ENCODE data around the gene TMEM229B. TPM values are rescaled to one million over a fixed set of nuclear protein-coding genes. Genes with fewer than 3 reads are reported as not detected.

TMEM229B gene
- total and polyA plus RNA-seq, 2 experiments from 2014 or later: 0.09 TPM

GRCh38 chr14:67421356-67422224 is 66.9 kb downstream of the TMEM229B start:
- Histone ChIP-seq H3K4me1 (ENCODE audit: low read depth) (peaks cover 3% of the 10 kb centered on the region), H3K27me3 (no peaks in the 10 kb centered on the region), H3K9me3 (ENCODE audit: low read depth) (no peaks in the 10 kb centered on the region), H3K36me3 (no peaks in the 10 kb centered on the region), H3K27ac (no peak overlapping the region), H3K4me3 (no peak overlapping the region)
- no peak for DNase-seq (ENCODE audit: low read depth in 1 of 2, low spot score in 1 of 2)
- TF ChIP-seq, protein P1, sequence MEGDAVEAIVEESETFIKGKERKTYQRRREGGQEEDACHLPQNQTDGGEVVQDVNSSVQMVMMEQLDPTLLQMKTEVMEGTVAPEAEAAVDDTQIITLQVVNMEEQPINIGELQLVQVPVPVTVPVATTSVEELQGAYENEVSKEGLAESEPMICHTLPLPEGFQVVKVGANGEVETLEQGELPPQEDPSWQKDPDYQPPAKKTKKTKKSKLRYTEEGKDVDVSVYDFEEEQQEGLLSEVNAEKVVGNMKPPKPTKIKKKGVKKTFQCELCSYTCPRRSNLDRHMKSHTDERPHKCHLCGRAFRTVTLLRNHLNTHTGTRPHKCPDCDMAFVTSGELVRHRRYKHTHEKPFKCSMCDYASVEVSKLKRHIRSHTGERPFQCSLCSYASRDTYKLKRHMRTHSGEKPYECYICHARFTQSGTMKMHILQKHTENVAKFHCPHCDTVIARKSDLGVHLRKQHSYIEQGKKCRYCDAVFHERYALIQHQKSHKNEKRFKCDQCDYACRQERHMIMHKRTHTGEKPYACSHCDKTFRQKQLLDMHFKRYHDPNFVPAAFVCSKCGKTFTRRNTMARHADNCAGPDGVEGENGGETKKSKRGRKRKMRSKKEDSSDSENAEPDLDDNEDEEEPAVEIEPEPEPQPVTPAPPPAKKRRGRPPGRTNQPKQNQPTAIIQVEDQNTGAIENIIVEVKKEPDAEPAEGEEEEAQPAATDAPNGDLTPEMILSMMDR (IDR thresholded peaks at IDR 0.05; ENCODE audit: low read depth, low read length): no peak

Other genes with a start within 250 kb of the TMEM229B start
- 31.8 and 36.6 TPM in 2 replicates for gene PALS1, start 247.3 kb downstream of the TMEM229B start, total RNA-seq
- gene PALS1, start 247.3 kb downstream of the TMEM229B start, polyA plus RNA-seq: 11.7 and 13.7 TPM in 2 replicates
- 69.0 and 107 TPM in 2 replicates for gene ATP6V1D, start 128.9 kb downstream of the TMEM229B start, total RNA-seq
- gene ATP6V1D, start 128.9 kb downstream of the TMEM229B start, polyA plus RNA-seq: 167 and 204 TPM in 2 replicates
- 42.7 and 88.2 TPM in 2 replicates for gene EIF2S1, start 128.4 kb downstream of the TMEM229B start, total RNA-seq
- 123 and 135 TPM in 2 replicates for gene EIF2S1, start 128.4 kb downstream of the TMEM229B start, polyA plus RNA-seq
- gene PLEK2, start 76.6 kb downstream of the TMEM229B start, total RNA-seq: 0.67 and 1.8 TPM in 2 replicates
- 0.59 and 0.92 TPM in 2 replicates for gene PLEK2, start 76.6 kb downstream of the TMEM229B start, polyA plus RNA-seq
- 14.8 and 29.9 TPM in 2 replicates for gene PLEKHH1, start 44.6 kb upstream of the TMEM229B start, total RNA-seq
- 15.0 and 18.0 TPM in 2 replicates for gene PLEKHH1, start 44.6 kb upstream of the TMEM229B start, polyA plus RNA-seq
- gene PIGH, start 111.5 kb upstream of the TMEM229B start, total RNA-seq: 11.3 and 18.4 TPM in 2 replicates
- gene PIGH, start 111.5 kb upstream of the TMEM229B start, polyA plus RNA-seq: 14.3 and 31.3 TPM in 2 replicates
- gene ARG2, start 131.2 kb upstream of the TMEM229B start, total RNA-seq: 11.0 and 16.0 TPM in 2 replicates
- gene ARG2, start 131.2 kb upstream of the TMEM229B start, polyA plus RNA-seq: 12.9 and 16.1 TPM in 2 replicates
- 64.6 and 77.8 TPM in 2 replicates for gene VTI1B, start 185.9 kb upstream of the TMEM229B start, total RNA-seq
- 124 and 136 TPM in 2 replicates for gene VTI1B, start 185.9 kb upstream of the TMEM229B start, polyA plus RNA-seq
- 41.7 and 61.2 TPM in 2 replicates for gene RDH11, start 207.0 kb upstream of the TMEM229B start, total RNA-seq
- 70.5 and 92.2 TPM in 2 replicates for gene RDH11, start 207.0 kb upstream of the TMEM229B start, polyA plus RNA-seq
- 0.48 TPM in 1 of 2 replicates, not detected in the other for gene RDH12, start 213.2 kb upstream of the TMEM229B start, total RNA-seq
- gene RDH12, start 213.2 kb upstream of the TMEM229B start, polyA plus RNA-seq: 1.7 TPM in 1 of 2 replicates, not detected in the other